C4-2B (cell line): Measurements from ENCODE around the gene KCNMB3.

Source experiments
- ZFX ChIP-seq: fragments of 450-650 bp; IDR thresholded peaks from 2 replicates; pipeline ENCODE4 v1.6.1; 2017
- TF ChIP-seq, protein P1 (sequence below): fragments of 450-650 bp; conservative IDR thresholded peaks from 2 replicates; pipeline ENCODE4 v1.5.1; 2017; ENCODE audit warnings: mild to moderate bottlenecking

- TF ChIP-seq, protein P1, sequence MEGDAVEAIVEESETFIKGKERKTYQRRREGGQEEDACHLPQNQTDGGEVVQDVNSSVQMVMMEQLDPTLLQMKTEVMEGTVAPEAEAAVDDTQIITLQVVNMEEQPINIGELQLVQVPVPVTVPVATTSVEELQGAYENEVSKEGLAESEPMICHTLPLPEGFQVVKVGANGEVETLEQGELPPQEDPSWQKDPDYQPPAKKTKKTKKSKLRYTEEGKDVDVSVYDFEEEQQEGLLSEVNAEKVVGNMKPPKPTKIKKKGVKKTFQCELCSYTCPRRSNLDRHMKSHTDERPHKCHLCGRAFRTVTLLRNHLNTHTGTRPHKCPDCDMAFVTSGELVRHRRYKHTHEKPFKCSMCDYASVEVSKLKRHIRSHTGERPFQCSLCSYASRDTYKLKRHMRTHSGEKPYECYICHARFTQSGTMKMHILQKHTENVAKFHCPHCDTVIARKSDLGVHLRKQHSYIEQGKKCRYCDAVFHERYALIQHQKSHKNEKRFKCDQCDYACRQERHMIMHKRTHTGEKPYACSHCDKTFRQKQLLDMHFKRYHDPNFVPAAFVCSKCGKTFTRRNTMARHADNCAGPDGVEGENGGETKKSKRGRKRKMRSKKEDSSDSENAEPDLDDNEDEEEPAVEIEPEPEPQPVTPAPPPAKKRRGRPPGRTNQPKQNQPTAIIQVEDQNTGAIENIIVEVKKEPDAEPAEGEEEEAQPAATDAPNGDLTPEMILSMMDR: no peak
- no peak for TF ChIP-seq ZFX
These were observed 47.2 kb upstream of the KCNMB3 start for GRCh38 chr3:179297971-179298725.
